ENCODE measurements around the gene RSPH4A.
A peak's percentile ranks its signal among the peaks of the same experiment; 100 is the strongest.
"Not testable (repeated sequence)": the region's sequence is repeated elsewhere in the genome, so short reads cannot be mapped to it uniquely, and the experiment has no call there.

The RSPH4A gene

GRCh38 chr6:116580198-116580597, 36.1 kb upstream of the RSPH4A start:
- peaks cover 34% of the 10 kb centered on the region for H3K36me3 ChIP-seq (ENCODE audit: control insufficient read depth, insufficient read depth, low read length)
- no peak overlapping the region for H3K4me3 ChIP-seq (ENCODE audit: low read depth, low read length)
- H3K27ac ChIP-seq (ENCODE audit: low read depth, low read length), result no peak overlapping the region
- H3K27me3 ChIP-seq (ENCODE audit: control insufficient read depth, insufficient read depth, low read length), result no peaks in the 10 kb centered on the region
- no peaks in the 10 kb centered on the region for H3K9me3 ChIP-seq (ENCODE audit: control insufficient read depth, insufficient read depth, low read depth, low read length)
- H3K4me1 ChIP-seq (ENCODE audit: control insufficient read depth, insufficient read depth, low read length), result no peaks in the 10 kb centered on the region
- no peak overlapping the region for H3K9ac ChIP-seq (ENCODE audit: low read length)

GRCh38 chr6:116586276-116586675, 30.0 kb upstream of the RSPH4A start:
- Histone ChIP-seq H3K36me3 (ENCODE audit: control insufficient read depth, insufficient read depth, low read length) (peaks cover 58% of the 10 kb centered on the region), H3K9me3 (ENCODE audit: control insufficient read depth, insufficient read depth, low read depth, low read length) (no peaks in the 10 kb centered on the region), H3K27ac (ENCODE audit: low read depth, low read length) (no peak overlapping the region), H3K4me3 (ENCODE audit: low read depth, low read length) (no peak overlapping the region), H3K27me3 (ENCODE audit: control insufficient read depth, insufficient read depth, low read length) (no peaks in the 10 kb centered on the region), H3K4me1 (ENCODE audit: control insufficient read depth, insufficient read depth, low read length) (no peaks in the 10 kb centered on the region), H3K9ac (ENCODE audit: low read length) (no peak overlapping the region)

- Histone ChIP-seq H3K27ac (ENCODE audit: low read depth, low read length) (no peak overlapping the region), H3K9me3 (ENCODE audit: control insufficient read depth, insufficient read depth, low read depth, low read length) (no peaks in the 10 kb centered on the region), H3K9ac (ENCODE audit: low read length) (no peak overlapping the region), H3K4me1 (ENCODE audit: control insufficient read depth, insufficient read depth, low read length) (no peaks in the 10 kb centered on the region), H3K4me3 (ENCODE audit: low read depth, low read length) (no peak overlapping the region), H3K36me3 (ENCODE audit: control insufficient read depth, insufficient read depth, low read length) (peaks cover 58% of the 10 kb centered on the region), H3K27me3 (ENCODE audit: control insufficient read depth, insufficient read depth, low read length) (no peaks in the 10 kb centered on the region)
Measured at GRCh38 chr6:116586738-116587137, 29.5 kb upstream of the RSPH4A start.

GRCh38 chr6:116595247-116595646, 21.0 kb upstream of the RSPH4A start:
- Histone ChIP-seq H3K9me3 (ENCODE audit: control insufficient read depth, insufficient read depth, low read depth, low read length) (no peaks in the 10 kb centered on the region), H3K36me3 (ENCODE audit: control insufficient read depth, insufficient read depth, low read length) (peaks cover 39% of the 10 kb centered on the region), H3K4me3 (ENCODE audit: low read depth, low read length) (no peak overlapping the region), H3K9ac (ENCODE audit: low read length) (no peak overlapping the region), H3K27ac (ENCODE audit: low read depth, low read length) (no peak overlapping the region), H3K27me3 (ENCODE audit: control insufficient read depth, insufficient read depth, low read length) (no peaks in the 10 kb centered on the region), H3K4me1 (ENCODE audit: control insufficient read depth, insufficient read depth, low read length) (no peaks in the 10 kb centered on the region)

GRCh38 chr6:116596815-116597214, 19.5 kb upstream of the RSPH4A start:
- Histone ChIP-seq H3K9me3 (ENCODE audit: control insufficient read depth, insufficient read depth, low read depth, low read length) (no peaks in the 10 kb centered on the region), H3K4me3 (ENCODE audit: low read depth, low read length) (no peak overlapping the region), H3K27me3 (ENCODE audit: control insufficient read depth, insufficient read depth, low read length) (no peaks in the 10 kb centered on the region), H3K27ac (ENCODE audit: low read depth, low read length) (no peak overlapping the region), H3K4me1 (ENCODE audit: control insufficient read depth, insufficient read depth, low read length) (no peaks in the 10 kb centered on the region), H3K9ac (ENCODE audit: low read length) (no peak overlapping the region), H3K36me3 (ENCODE audit: control insufficient read depth, insufficient read depth, low read length) (peaks cover 24% of the 10 kb centered on the region)

GRCh38 chr6:116603916-116604315, 12.4 kb upstream of the RSPH4A start:
- not testable (repeated sequence) for H3K4me1 ChIP-seq (ENCODE audit: control insufficient read depth, insufficient read depth, low read length); H3K9me3 ChIP-seq (ENCODE audit: control insufficient read depth, insufficient read depth, low read depth, low read length); H3K27me3 ChIP-seq (ENCODE audit: control insufficient read depth, insufficient read depth, low read length); H3K27ac ChIP-seq (ENCODE audit: low read depth, low read length); H3K36me3 ChIP-seq (ENCODE audit: control insufficient read depth, insufficient read depth, low read length); H3K9ac ChIP-seq (ENCODE audit: low read length); H3K4me3 ChIP-seq (ENCODE audit: low read depth, low read length)

GRCh38 chr6:116604868-116605267, 11.4 kb upstream of the RSPH4A start:
- not testable (repeated sequence) for H3K4me1 ChIP-seq (ENCODE audit: control insufficient read depth, insufficient read depth, low read length); H3K4me3 ChIP-seq (ENCODE audit: low read depth, low read length); H3K36me3 ChIP-seq (ENCODE audit: control insufficient read depth, insufficient read depth, low read length); H3K27me3 ChIP-seq (ENCODE audit: control insufficient read depth, insufficient read depth, low read length); H3K9me3 ChIP-seq (ENCODE audit: control insufficient read depth, insufficient read depth, low read depth, low read length); H3K9ac ChIP-seq (ENCODE audit: low read length); H3K27ac ChIP-seq (ENCODE audit: low read depth, low read length)

- Histone ChIP-seq H3K36me3 (ENCODE audit: control insufficient read depth, insufficient read depth, low read length) (no peaks in the 10 kb centered on the region; the same call in 1 of the 2 replicates), H3K27me3 (ENCODE audit: control insufficient read depth, insufficient read depth, low read length) (no peaks in the 10 kb centered on the region), H3K4me1 (ENCODE audit: control insufficient read depth, insufficient read depth, low read length) (peaks cover 1% of the 10 kb centered on the region), H3K4me3 (ENCODE audit: low read depth, low read length) (no peak overlapping the region), H3K9me3 (ENCODE audit: control insufficient read depth, insufficient read depth, low read depth, low read length) (peaks cover 2% of the 10 kb centered on the region; the same call in 1 of the 2 replicates), H3K9ac (ENCODE audit: low read length) (no peak overlapping the region), H3K27ac (ENCODE audit: low read depth, low read length) (no peak overlapping the region)
Measured at GRCh38 chr6:116605935-116606334, 10.3 kb upstream of the RSPH4A start.

- no peak overlapping the region for H3K9ac ChIP-seq (ENCODE audit: low read length)
- no peak overlapping the region for H3K4me3 ChIP-seq (ENCODE audit: low read depth, low read length)
- no peaks in the 10 kb centered on the region for H3K27me3 ChIP-seq (ENCODE audit: control insufficient read depth, insufficient read depth, low read length)
- peaks cover 7% of the 10 kb centered on the region for H3K4me1 ChIP-seq (ENCODE audit: control insufficient read depth, insufficient read depth, low read length)
- no peaks in the 10 kb centered on the region for H3K9me3 ChIP-seq (ENCODE audit: control insufficient read depth, insufficient read depth, low read depth, low read length)
- H3K27ac ChIP-seq (ENCODE audit: low read depth, low read length), result no peak overlapping the region
- H3K36me3 ChIP-seq (ENCODE audit: control insufficient read depth, insufficient read depth, low read length), result no peaks in the 10 kb centered on the region
Measured at GRCh38 chr6:116611056-116611455, 5.2 kb upstream of the RSPH4A start.

- peak overlapping the region; percentile 76 for H3K4me3 ChIP-seq (ENCODE audit: low read depth, low read length)
- no peak overlapping the region for H3K9ac ChIP-seq (ENCODE audit: low read length)
- H3K36me3 ChIP-seq (ENCODE audit: control insufficient read depth, insufficient read depth, low read length), result no peaks in the 10 kb centered on the region
Measured at GRCh38 chr6:116616737-116617053, 416 bp downstream of the RSPH4A start.

GRCh38 chr6:116624036-116624805, 7.9 kb downstream of the RSPH4A start:
- Histone ChIP-seq H3K4me3 (ENCODE audit: low read depth, low read length) (no peak overlapping the region), H3K27ac (ENCODE audit: low read depth, low read length) (no peak overlapping the region), H3K9ac (ENCODE audit: low read length) (no peak overlapping the region), H3K9me3 (ENCODE audit: control insufficient read depth, insufficient read depth, low read depth, low read length) (no peaks in the 10 kb centered on the region), H3K4me1 (ENCODE audit: control insufficient read depth, insufficient read depth, low read length) (no peaks in the 10 kb centered on the region; the same call in 1 of the 2 replicates), H3K36me3 (ENCODE audit: control insufficient read depth, insufficient read depth, low read length) (no peaks in the 10 kb centered on the region), H3K27me3 (ENCODE audit: control insufficient read depth, insufficient read depth, low read length) (no peaks in the 10 kb centered on the region)

More at GRCh38 chr6:116616737-116617053, 416 bp downstream of the RSPH4A start:
- Histone ChIP-seq H3K27me3 (ENCODE audit: control insufficient read depth, insufficient read depth, low read length) (peaks cover 20% of the 10 kb centered on the region), H3K27ac (ENCODE audit: low read depth, low read length) (no peak overlapping the region), H3K9me3 (ENCODE audit: control insufficient read depth, insufficient read depth, low read depth, low read length) (no peaks in the 10 kb centered on the region), H3K4me1 (ENCODE audit: control insufficient read depth, insufficient read depth, low read length) (no peaks in the 10 kb centered on the region)

All from HUES6 (cell line).